ENCODE measurements around the gene RPGRIP1L. TPM values are rescaled to one million over a fixed set of nuclear protein-coding genes. Genes with fewer than 3 reads are reported as not detected.

RPGRIP1L gene
- polyA plus RNA-seq, 1 donor (not counting 4 experiments of a cell fraction or from before 2014, with no cell fraction given): 11.6 TPM

- Histone ChIP-seq H2AFZ (ENCODE audit: control insufficient read depth, low read length) (no peak overlapping the region), H3K79me2 (ENCODE audit: control insufficient read depth, insufficient read depth, low read length) (peaks cover 31% of the 10 kb centered on the region), H3K9ac (ENCODE audit: control insufficient read depth, extremely low read depth, insufficient read depth, low read length) (no peak overlapping the region), H3K4me3 (ENCODE audit: control insufficient read depth in 2 of 3, extremely low read depth in 1 of 3, insufficient read depth in 2 of 3, low read depth in 1 of 3, low read length in 3 of 3) (no peak overlapping the region), H3K4me2 (ENCODE audit: control insufficient read depth, extremely low read depth, insufficient read depth, low read depth, low read length) (no peak overlapping the region), H3K27me3 (ENCODE audit: control insufficient read depth, extremely low read depth, insufficient read depth, low read length) (no peaks in the 10 kb centered on the region), H3K9me1 (ENCODE audit: control insufficient read depth, extremely low read depth, insufficient read depth, low read length) (no peaks in the 10 kb centered on the region), H3K4me1 (ENCODE audit: control insufficient read depth, extremely low read depth, insufficient read depth, low read length) (no peaks in the 10 kb centered on the region), H3K36me3 (ENCODE audit: control insufficient read depth in 2 of 2, extremely low read depth in 1 of 2, insufficient read depth in 2 of 2, low read length in 2 of 2) (no peaks in the 10 kb centered on the region), H4K20me1 (ENCODE audit: control insufficient read depth, extremely low read depth, insufficient read depth, low read length) (no peaks in the 10 kb centered on the region), H3K9me3 (ENCODE audit: control insufficient read depth, low read depth, low read length) (no peaks in the 10 kb centered on the region), H3K27ac (ENCODE audit: control insufficient read depth, insufficient read depth, low read length) (no peak overlapping the region)
- dilution Hi-C loops (cut with MboI; ENCODE audit: extremely low pct_ligation_motif_present, low sequenced_read_pairs): no loop called here
- FAIRE-seq (peak; percentile 46), DNase-seq (ENCODE audit: low read depth, low spot score) (no peak)
- TF ChIP-seq CTCF (optimal IDR thresholded peaks at IDR 0.05 in 1 of 3, IDR thresholded peaks at IDR 0.05 in 1 of 3, conservative IDR thresholded peaks at IDR 0.05 in 1 of 3; ENCODE audit: extremely low read depth in 1 of 3, insufficient read depth in 2 of 3, low read length in 3 of 3) (no peak), EZH2 (IDR thresholded peaks at IDR 0.05; ENCODE audit: low read length) (no peak)
Measured at GRCh38 chr16:53721017-53721416, 17.4 kb upstream of the RPGRIP1L start.

GRCh38 chr16:53717577-53717976 lies 13.9 kb upstream of the RPGRIP1L start:
- Histone ChIP-seq H3K27ac (ENCODE audit: control insufficient read depth, insufficient read depth, low read length) (no peak overlapping the region), H3K4me3 (ENCODE audit: control insufficient read depth in 2 of 3, extremely low read depth in 1 of 3, insufficient read depth in 2 of 3, low read depth in 1 of 3, low read length in 3 of 3) (no peak overlapping the region), H3K4me1 (ENCODE audit: control insufficient read depth, extremely low read depth, insufficient read depth, low read length) (no peaks in the 10 kb centered on the region), H3K27me3 (ENCODE audit: control insufficient read depth, extremely low read depth, insufficient read depth, low read length) (no peaks in the 10 kb centered on the region), H3K9me1 (ENCODE audit: control insufficient read depth, extremely low read depth, insufficient read depth, low read length) (no peaks in the 10 kb centered on the region), H3K9ac (ENCODE audit: control insufficient read depth, extremely low read depth, insufficient read depth, low read length) (no peak overlapping the region), H3K9me3 (ENCODE audit: control insufficient read depth, low read depth, low read length) (no peaks in the 10 kb centered on the region), H3K36me3 (ENCODE audit: control insufficient read depth in 2 of 2, extremely low read depth in 1 of 2, insufficient read depth in 2 of 2, low read length in 2 of 2) (no peaks in the 10 kb centered on the region), H4K20me1 (ENCODE audit: control insufficient read depth, extremely low read depth, insufficient read depth, low read length) (no peaks in the 10 kb centered on the region), H3K79me2 (ENCODE audit: control insufficient read depth, insufficient read depth, low read length) (peaks cover 36% of the 10 kb centered on the region), H3K4me2 (ENCODE audit: control insufficient read depth, extremely low read depth, insufficient read depth, low read depth, low read length) (no peak overlapping the region), H2AFZ (ENCODE audit: control insufficient read depth, low read length) (no peak overlapping the region)
- TF ChIP-seq EZH2 (IDR thresholded peaks at IDR 0.05; ENCODE audit: low read length) (no peak), CTCF (optimal IDR thresholded peaks at IDR 0.05 in 1 of 3, IDR thresholded peaks at IDR 0.05 in 1 of 3, conservative IDR thresholded peaks at IDR 0.05 in 1 of 3; ENCODE audit: extremely low read depth in 1 of 3, insufficient read depth in 2 of 3, low read length in 3 of 3) (no peak)
- dilution Hi-C loops (cut with MboI; ENCODE audit: extremely low pct_ligation_motif_present, low sequenced_read_pairs): no loop called here
- DNase-seq (ENCODE audit: low read depth, low spot score) (no peak), FAIRE-seq (no peak)

Data from keratinocyte (primary cell).